ENCODE data around the gene C10orf90. TPM values are rescaled to one million over a fixed set of nuclear protein-coding genes. Genes with fewer than 3 reads are reported as not detected.

Gene C10orf90
- total RNA-seq, 2 donors from 2014 or later = 0.19 to 0.26 TPM

DNA sequence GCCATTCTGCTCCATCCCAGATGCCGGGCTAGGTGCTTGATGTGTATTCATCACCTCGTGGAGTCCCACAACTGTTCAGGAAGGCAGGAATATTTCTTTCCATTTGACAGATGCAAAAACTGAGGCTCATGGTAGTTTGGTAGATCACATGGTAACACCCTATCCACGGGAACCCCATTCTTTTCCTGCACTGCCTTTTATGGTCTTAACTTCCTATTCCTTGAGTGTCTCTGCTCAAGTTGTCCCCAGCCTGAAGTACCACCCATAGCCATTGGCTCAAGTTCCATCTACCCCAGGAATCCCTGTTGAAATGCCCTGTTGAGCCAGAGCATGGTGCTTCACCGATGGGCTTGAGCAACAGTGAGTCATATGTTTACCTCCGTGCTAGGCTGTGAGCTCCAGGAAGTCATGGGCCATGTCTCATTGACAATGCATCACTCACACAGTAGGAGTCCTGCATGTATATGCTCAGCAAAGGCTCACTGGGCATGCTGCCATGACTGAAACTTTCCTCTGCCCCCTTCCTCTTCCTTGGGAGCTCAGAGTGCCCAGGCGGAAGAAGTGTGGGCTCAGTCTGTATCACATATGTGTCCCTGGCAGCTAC is 210.5 kb downstream of the C10orf90 start:
- Mint-ChIP-seq H3K4me3 (peak overlapping the region; percentile 40), H3K27me3 (no peaks in the 10 kb centered on the region), H3K27ac (peak overlapping the region; percentile 68), H3K9me3 (no peaks in the 10 kb centered on the region), H3K36me3 (ENCODE audit: low read depth) (no peaks in the 10 kb centered on the region), H3K4me1 (no peaks in the 10 kb centered on the region)
- ATAC-seq (replicated peaks) = peak; percentile 96

DNA sequence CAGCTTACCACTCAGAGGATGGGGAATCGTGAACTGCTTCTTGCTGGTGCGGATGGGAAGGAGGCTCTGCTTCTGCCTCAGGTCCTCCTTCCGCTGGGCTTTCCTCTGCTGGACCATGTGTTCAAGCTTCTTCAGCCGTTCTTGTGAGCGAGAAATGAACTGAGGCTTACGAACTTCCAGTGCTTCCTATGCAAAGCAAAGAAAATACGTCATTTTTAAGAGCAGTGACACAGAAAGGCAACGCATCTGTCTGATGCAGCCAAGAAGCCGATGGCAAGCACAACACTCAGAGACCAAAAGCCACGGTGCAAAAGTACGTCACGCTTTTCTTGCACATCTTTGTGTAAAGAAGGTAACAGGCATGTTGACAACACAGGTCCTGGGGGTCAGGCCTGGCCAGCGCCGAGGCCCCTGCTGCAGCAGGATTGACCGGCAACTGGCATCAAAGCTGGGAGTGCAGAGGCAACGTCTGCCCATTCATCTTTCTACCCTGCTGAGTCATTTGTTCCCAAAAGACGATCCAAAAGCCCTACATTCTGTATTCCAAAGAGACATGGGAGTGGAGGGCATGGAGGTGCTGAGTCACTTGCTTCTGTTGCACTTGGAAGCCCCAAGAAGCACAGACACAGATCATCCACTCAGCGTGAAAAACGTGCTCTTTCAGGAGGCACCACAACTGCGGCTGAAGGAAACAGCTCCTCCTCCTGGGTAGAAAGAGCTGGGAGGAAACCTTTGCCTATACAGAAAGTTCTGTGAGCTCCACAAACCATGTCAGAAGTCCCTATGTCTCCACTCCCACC is 211.3 kb downstream of the C10orf90 start:
- no peaks in the 10 kb centered on the region for H3K4me1 Mint-ChIP-seq
- no peaks in the 10 kb centered on the region for H3K9me3 Mint-ChIP-seq
- no peaks in the 10 kb centered on the region for H3K36me3 Mint-ChIP-seq (ENCODE audit: low read depth)
- H3K4me3 Mint-ChIP-seq = no peak overlapping the region
- H3K27me3 Mint-ChIP-seq = no peaks in the 10 kb centered on the region
- H3K27ac Mint-ChIP-seq = no peak overlapping the region
- peak; percentile 18 for ATAC-seq (replicated peaks)

DNA sequence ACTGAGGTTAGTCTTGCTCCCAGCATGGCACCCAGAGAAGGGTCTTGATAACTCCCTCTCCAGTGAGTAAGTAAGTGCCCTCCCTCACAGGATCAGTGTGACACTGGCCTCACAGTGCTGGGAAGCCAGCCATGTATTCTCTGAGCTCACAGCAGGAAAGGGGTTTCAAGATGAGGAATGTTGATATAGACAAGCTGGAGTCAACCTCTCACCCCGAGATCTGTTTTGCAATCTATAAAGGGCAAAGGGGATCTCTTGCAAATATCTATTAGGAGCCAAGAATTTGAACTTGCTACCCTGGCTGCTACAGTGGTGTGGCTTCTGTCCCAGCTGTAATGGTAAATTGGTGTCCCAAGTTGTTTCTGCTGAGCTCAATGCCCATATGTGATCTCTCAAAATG is 212.0 kb downstream of the C10orf90 start:
- Mint-ChIP-seq H3K27ac (no peak overlapping the region), H3K9me3 (no peaks in the 10 kb centered on the region), H3K4me1 (no peaks in the 10 kb centered on the region), H3K4me3 (no peak overlapping the region), H3K36me3 (ENCODE audit: low read depth) (no peaks in the 10 kb centered on the region), H3K27me3 (no peaks in the 10 kb centered on the region)
- no peak for ATAC-seq (replicated peaks)

DNA sequence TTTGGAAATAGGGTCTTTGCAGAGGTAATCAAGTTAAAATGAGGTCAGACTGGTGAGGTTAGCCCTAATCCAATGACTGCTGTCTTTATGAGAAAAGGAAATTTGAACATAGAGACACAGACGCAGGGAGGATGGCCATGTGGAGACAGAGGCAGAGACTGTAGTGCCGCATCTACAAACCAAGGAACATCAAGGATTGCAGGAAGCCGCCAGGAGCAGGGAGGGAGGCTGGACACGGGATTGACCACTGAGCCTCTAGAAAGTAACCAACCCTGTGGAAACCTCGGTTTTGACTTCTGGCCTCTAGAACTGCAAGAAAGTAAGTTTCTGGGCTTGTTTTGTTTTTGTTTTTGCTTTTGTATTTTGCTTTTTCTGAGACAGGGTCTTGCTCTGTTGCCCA is 213.9 kb downstream of the C10orf90 start:
- Mint-ChIP-seq H3K27me3 (no peaks in the 10 kb centered on the region), H3K36me3 (ENCODE audit: low read depth) (no peaks in the 10 kb centered on the region), H3K4me3 (no peak overlapping the region), H3K27ac (no peak overlapping the region), H3K9me3 (no peaks in the 10 kb centered on the region), H3K4me1 (no peaks in the 10 kb centered on the region)
- no peak for ATAC-seq (replicated peaks)

DNA sequence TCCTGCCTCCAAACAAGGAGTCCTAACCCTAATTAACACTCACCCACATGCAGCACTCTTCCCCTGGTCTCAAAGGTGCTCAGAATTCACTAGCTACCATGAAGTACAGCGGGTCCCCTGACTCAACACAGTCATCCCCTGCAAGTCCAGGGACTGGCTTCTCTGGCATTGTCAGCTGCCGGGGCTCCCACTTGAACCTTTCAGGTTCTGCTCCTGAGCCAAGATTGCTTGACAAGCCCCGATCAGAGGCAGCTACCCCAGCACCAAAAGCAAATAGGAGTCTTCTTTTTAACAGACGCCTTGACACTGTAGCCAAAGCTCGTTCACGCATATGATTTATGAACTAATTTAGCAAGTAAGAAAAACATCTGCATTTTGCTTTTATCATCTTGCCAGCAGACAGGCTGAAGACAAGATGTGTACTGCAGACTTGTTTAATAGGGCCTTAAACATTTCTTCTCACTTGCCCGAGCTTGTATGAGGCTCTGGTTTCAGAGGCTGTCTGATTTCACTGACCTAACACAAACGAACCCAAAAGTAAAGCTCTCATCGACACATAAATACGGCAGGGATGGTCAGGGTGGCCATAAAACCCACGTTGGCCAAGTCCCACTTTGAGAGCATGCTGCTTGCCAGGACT is 214.6 kb downstream of the C10orf90 start:
- H3K9me3 Mint-ChIP-seq = no peaks in the 10 kb centered on the region
- no peak overlapping the region for H3K27ac Mint-ChIP-seq
- no peaks in the 10 kb centered on the region for H3K36me3 Mint-ChIP-seq (ENCODE audit: low read depth)
- H3K4me1 Mint-ChIP-seq = no peaks in the 10 kb centered on the region
- H3K4me3 Mint-ChIP-seq = no peak overlapping the region
- no peak for ATAC-seq (replicated peaks)
- no peaks in the 10 kb centered on the region for H3K27me3 Mint-ChIP-seq

DNA sequence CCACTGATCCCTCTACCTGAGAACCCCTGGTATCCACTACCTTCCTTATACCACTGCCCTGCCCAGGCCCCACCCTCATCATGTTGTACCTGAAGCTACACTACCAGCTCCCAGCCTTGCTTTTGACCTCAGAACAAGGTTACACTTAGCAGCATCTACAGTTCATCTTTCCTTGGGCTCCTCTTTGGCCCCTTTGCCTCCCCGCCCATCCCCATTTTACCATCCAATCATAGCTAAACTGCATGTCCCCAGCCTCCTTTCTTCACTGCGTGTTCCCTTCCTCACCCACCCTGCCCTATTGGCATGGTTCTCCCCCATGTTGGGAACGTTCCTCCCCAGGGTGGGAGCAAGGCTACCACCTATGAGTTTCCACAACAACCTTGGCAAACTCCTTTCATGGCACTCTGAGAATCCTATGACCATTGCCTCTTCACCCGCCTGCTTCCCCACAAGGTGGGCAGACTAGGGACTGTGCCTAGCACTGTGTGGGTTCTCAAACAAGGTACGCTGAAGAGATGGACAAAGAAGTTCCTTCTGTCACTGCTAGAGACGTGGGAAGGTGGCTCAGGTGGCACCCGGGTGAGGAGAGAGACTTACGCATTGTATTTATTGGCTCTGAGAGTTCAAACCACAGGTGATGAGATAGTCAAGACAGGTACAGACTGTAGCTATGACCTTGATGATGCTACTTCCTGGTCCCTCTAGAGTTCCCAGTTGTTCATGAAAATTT is 215.3 kb downstream of the C10orf90 start:
- Mint-ChIP-seq H3K27me3 (no peaks in the 10 kb centered on the region), H3K27ac (no peak overlapping the region), H3K4me3 (no peak overlapping the region), H3K36me3 (ENCODE audit: low read depth) (no peaks in the 10 kb centered on the region), H3K4me1 (no peaks in the 10 kb centered on the region), H3K9me3 (no peaks in the 10 kb centered on the region)
- no peak for ATAC-seq (replicated peaks)

DNA sequence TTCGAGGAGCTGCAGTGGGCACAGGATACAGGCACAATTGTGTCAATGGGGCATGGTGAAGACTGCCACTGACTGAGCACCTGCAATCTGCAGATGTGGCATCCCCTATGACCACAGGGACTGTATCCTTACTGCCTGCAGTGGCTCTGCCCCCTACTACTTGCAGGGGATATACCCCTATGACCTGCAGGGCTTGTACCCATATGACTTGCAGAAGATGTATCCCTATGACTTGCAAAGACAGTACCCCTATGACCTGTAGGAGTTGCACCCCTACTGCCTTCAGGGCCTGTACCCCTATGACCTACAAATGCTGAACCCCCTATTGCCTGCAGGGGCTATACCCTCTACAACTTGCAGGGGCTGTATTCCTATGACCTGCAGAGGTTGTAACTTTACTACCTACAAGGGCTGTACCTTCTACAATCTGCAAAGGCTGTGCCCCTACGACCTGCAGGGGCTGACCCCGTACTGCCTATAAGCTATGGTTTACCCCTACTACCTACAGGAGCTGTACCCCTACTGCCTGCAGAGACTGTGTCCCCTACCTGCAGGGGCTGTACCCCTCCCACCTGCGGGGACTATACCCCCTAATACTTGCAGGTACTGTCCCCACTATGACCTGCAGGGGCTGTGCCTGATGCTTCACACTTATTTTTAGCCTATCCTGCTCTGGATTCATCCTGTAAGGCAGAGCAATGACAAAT is 216.3 kb downstream of the C10orf90 start:
- H3K4me3 Mint-ChIP-seq = no peak overlapping the region
- H3K27ac Mint-ChIP-seq = no peak overlapping the region
- no peak for ATAC-seq (replicated peaks)

DNA sequence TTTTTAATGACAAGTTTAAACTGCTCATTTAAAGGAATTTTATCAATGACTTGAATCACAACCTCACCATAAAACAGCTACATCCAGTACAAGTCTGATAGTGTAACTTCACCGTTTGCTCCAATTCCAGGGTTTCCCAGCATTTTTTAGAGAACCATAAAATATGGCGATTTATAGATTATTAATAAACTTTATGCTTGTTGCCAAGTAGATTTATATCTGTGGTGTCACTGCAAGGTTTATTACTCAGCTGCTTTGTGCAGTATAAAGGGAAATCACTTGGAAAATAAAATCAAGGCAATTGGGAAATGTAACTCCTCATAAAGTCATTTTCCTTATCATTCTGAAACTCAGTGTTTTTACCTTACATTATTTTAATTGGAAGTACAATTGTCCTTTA is 218.2 kb downstream of the C10orf90 start:
- Mint-ChIP-seq H3K9me3 (no peaks in the 10 kb centered on the region), H3K27ac (no peak overlapping the region), H3K4me3 (no peak overlapping the region), H3K4me1 (no peaks in the 10 kb centered on the region), H3K27me3 (no peaks in the 10 kb centered on the region), H3K36me3 (ENCODE audit: low read depth) (no peaks in the 10 kb centered on the region)
- ATAC-seq (replicated peaks) = no peak

More for the DNA sequence above, 216.3 kb downstream of the C10orf90 start:
- Mint-ChIP-seq H3K4me1 (no peaks in the 10 kb centered on the region), H3K9me3 (no peaks in the 10 kb centered on the region), H3K27me3 (no peaks in the 10 kb centered on the region), H3K36me3 (ENCODE audit: low read depth) (no peaks in the 10 kb centered on the region)

DNA sequence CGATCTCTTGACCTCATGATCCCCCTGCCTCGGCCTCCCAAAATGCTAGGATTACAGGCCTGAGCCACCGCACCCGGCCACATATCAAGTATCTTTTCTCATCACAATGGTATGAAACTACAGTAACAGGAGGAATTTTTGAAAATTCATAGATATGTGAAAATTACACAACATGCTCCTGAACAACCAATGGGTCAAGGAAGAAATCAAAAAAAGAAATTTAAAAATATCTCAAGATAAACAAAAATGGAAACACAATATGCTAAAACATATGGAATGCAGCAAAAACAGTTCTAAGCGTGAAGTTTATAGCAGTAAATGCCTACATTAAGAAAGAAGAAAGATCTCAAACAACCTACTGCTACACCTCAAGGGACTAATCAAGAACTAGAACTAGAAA is 222.4 kb downstream of the C10orf90 start:
- Mint-ChIP-seq H3K4me3 (no peak overlapping the region), H3K27me3 (no peaks in the 10 kb centered on the region), H3K4me1 (no peaks in the 10 kb centered on the region), H3K36me3 (ENCODE audit: low read depth) (no peaks in the 10 kb centered on the region), H3K27ac (no peak overlapping the region), H3K9me3 (peaks cover 3% of the 10 kb centered on the region)
- no peak for ATAC-seq (replicated peaks)

DNA sequence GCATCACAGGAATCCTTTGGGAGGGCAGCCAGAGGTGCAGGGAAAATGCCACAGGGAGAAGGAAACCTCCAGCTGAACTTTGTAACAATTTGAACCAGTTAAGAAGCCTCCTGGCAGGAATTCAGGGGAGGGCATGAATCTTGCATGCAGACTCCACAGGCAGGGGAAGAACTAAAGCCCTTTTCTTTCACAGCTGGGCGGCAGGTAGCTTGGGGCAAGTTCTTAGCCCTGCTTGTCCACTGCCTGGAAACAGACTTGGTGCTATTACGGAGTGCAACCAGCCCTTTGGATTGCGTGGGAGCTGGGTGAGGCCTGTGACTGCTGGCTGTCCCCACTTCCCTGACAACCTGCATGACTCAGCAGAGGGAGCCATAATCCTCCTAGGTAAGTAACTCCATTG is 230.6 kb downstream of the C10orf90 start:
- Mint-ChIP-seq H3K4me3 (no peak overlapping the region), H3K36me3 (ENCODE audit: low read depth) (no peaks in the 10 kb centered on the region), H3K27ac (no peak overlapping the region), H3K4me1 (no peaks in the 10 kb centered on the region), H3K27me3 (no peaks in the 10 kb centered on the region), H3K9me3 (peaks cover 4% of the 10 kb centered on the region)
- ATAC-seq (replicated peaks) = no peak

DNA sequence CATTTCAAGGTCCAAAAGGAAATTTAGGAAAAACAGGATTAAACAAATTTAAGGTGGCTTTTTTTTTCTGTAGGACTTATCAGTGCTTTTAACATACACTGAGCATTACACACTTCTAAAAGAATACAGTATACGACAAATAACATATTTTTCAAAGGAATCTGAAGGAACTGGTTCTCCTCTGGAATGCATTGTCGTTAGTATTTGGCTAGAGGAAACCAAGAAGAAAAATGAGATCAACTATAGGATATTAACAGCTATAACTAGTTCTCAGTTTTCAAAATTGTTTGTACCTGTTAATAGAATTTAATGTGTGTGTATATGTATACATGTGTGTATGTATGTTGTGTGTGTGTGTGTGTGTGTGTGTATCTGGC is 232.1 kb downstream of the C10orf90 start:
- Mint-ChIP-seq H3K4me3 (no peak overlapping the region), H3K9me3 (peaks cover 4% of the 10 kb centered on the region), H3K27ac (no peak overlapping the region), H3K27me3 (no peaks in the 10 kb centered on the region), H3K36me3 (ENCODE audit: low read depth) (no peaks in the 10 kb centered on the region), H3K4me1 (no peaks in the 10 kb centered on the region)
- no peak for ATAC-seq (replicated peaks)

DNA sequence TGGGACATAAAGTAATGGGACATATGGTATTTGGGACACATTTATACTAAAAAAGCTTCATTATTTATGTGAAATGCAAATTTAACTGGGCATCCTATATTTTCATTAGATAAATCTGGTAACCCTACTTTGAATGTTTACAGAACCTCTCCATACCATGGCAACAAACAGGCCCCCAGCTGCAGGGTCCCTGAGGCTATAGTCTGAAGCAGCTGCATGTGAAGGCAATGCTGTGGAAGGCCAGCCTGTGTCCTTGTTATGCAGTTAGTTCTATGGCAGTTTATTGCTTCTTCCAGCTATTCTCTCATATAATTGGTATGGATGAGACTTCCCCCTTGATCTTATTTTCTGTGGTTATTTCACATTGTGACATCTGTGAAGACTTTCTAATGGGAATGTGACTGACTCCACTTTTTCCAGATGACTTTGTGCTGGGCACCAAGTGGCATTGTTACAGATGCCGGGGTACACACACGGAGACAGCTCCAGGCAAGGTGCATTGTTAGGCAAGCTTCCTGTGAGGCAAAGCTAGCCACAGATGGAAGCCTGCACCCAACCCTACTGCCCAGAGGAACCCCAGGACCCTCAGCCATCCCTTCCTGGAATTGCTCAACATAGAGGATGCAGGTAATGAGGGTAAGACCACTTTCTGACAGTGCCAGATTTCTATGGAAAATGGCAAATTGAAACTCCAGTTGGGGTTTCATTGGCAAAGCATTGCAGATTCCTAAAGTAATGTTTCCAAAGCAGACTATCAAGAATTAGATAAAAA is 232.7 kb downstream of the C10orf90 start:
- H3K36me3 Mint-ChIP-seq (ENCODE audit: low read depth) = no peaks in the 10 kb centered on the region
- H3K27ac Mint-ChIP-seq = no peak overlapping the region
- H3K4me1 Mint-ChIP-seq = peaks cover 4% of the 10 kb centered on the region
- H3K4me3 Mint-ChIP-seq = no peak overlapping the region
- no peak for ATAC-seq (replicated peaks)
- no peaks in the 10 kb centered on the region for H3K27me3 Mint-ChIP-seq
- H3K9me3 Mint-ChIP-seq = no peaks in the 10 kb centered on the region

DNA sequence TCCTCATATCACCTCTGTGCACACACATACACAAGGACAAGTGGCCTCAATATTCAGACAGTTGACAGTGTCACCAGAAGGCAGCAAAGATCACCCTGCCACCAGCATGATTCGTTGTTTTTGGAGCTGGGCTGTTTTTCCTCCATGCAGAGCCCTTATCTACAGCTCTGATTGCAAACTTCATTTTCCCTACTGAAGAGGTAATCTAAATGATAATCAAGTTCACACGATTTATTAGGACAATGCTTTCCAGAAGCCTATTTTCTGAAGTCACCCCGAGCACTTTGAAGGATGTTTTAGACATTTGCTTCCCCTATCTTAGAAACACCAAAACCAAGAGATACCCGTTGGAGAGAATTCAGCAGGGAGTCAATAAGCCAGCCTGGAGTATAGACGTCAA is 236.3 kb downstream of the C10orf90 start:
- H3K36me3 Mint-ChIP-seq (ENCODE audit: low read depth) = no peaks in the 10 kb centered on the region
- ATAC-seq (replicated peaks) = no peak
- H3K27ac Mint-ChIP-seq = no peak overlapping the region
- H3K4me1 Mint-ChIP-seq = peaks cover 5% of the 10 kb centered on the region
- no peaks in the 10 kb centered on the region for H3K27me3 Mint-ChIP-seq
- H3K9me3 Mint-ChIP-seq = no peaks in the 10 kb centered on the region
- no peak overlapping the region for H3K4me3 Mint-ChIP-seq

All from activated T-helper 17 cell treated with anti-CD3 and anti-CD28 coated beads, Interleukin-2, amount 50 U/mL, for 72 hours (primary cell).